Occipital lobe (tissue), 2 donors: Measurements from ENCODE around the gene NOTCH1. TPM values are rescaled to one million over a fixed set of nuclear protein-coding genes. Genes with fewer than 3 reads are reported as not detected.
A peak's percentile ranks its signal among the peaks of the same experiment; 100 is the strongest.
"Not testable (repeated sequence)": the region's sequence is repeated elsewhere in the genome, so short reads cannot be mapped to it uniquely, and the experiment has no call there.

Experiments used
- DNase-seq: peaks from one replicate; lab custom pipeline; 2025; lab: John Stamatoyannopoulos, UW
- total RNA-seq: library from RNA; depleted of rRNA; stranded (reverse); fragments of >200 nt; gene quantifications from one replicate; pipeline ENCODE4 v1.2.3, GENCODE V29; 2014

The NOTCH1 gene
- total RNA-seq = 22.9 TPM

DNA sequence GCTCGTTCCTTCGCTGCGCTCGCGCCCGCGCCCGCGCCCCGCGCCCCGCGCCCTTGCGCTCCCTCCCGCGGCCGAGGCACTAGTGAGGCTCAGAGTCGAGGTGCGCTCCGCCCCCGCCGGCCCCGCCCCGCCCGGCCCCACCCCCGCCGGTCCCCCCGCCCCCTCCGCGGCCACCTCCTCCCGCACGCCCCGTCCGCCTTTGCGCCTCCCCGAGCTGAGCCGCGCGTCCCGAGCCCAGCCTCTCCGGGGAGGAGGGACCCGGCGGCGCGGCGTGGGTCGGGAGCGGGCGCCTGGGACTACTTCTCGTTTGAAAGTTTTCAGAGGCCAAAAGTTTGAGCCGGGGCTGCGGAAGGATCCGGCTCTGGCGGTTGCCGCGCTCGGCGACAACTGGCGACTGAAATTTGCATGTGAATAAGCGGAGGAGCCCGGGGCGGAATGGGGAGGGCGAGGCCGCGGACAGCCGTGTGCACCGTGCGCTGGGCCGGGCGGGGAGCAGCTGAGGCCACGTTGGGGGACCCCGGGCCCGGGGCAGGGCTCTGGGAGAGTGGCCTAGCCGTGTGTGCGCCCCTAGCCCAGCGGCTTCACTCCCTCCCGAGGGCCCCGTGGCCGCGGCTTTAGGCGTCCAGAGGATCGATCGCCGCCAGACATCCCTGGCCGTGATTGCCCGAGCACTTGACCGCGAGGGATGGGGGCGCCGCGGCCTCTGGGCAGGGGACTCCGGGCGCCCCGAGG, at the start of gene NOTCH1:
TSS of gene NOTCH1 (minus strand) at position 84 of the 732 bp plus-strand sequence. CDS start 262 bp downstream, outside the sequence.
- peak; percentile 71 for DNase-seq

DNA sequence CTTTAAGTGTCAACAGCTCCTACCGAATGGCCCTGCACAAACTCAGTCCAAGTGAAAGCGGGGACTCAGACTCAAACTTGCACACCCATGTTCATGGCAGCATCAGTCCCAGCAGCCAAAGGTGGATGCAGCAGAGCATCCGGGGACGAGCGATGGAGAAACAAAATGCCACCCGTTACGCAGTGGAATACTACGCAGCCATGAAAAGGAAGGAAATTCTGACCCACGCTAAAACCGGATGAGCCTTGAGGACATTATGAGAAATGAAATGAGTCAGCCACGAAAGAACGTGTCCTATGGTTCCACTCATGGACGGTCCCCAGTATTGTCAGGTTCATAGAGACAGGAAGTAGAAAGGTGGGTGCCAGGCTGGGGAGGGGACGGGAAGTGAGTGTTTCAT, 48.6 kb upstream of the NOTCH1 start:
- DNase-seq = no peak

DNA sequence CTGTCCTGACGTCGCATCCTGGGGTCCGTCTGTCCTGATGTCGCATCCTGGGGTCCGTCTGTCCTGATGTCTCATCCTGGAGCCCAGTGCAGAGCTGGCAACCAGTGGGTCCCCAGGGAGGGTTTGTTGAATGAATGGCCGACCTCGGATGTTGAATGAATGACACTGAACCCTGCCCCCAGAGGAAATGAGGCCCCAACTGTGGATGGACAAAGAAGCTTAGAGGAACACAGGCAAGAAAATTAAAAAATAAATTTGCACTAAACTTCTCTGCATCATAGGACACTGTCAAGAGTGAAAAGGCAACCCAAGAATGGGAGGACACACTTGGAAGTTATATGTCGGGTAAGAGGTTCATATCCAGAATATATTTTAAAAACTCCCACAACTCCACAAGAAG, 47.7 kb upstream of the NOTCH1 start:
- no peak for DNase-seq

DNA sequence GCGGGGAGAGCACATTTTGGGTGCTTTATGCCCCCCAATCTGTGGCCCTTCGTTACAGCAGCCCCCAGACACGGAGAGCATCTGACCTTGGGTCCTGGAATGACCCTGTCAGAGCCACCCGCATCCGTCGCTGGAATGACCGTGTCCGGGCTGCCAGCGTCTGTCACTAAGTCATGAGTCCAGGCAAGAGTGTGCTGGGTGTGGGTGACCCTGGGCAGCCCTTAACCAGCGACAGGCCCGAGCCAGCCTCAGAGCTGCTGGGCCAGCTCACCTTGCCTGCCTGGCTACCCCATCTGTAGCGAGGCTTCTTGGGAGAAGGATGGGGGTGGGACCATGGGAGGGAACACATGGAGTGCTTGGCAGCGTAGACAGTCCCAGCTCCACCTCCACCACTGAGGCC, 46.8 kb upstream of the NOTCH1 start:
- DNase-seq = no peak

DNA sequence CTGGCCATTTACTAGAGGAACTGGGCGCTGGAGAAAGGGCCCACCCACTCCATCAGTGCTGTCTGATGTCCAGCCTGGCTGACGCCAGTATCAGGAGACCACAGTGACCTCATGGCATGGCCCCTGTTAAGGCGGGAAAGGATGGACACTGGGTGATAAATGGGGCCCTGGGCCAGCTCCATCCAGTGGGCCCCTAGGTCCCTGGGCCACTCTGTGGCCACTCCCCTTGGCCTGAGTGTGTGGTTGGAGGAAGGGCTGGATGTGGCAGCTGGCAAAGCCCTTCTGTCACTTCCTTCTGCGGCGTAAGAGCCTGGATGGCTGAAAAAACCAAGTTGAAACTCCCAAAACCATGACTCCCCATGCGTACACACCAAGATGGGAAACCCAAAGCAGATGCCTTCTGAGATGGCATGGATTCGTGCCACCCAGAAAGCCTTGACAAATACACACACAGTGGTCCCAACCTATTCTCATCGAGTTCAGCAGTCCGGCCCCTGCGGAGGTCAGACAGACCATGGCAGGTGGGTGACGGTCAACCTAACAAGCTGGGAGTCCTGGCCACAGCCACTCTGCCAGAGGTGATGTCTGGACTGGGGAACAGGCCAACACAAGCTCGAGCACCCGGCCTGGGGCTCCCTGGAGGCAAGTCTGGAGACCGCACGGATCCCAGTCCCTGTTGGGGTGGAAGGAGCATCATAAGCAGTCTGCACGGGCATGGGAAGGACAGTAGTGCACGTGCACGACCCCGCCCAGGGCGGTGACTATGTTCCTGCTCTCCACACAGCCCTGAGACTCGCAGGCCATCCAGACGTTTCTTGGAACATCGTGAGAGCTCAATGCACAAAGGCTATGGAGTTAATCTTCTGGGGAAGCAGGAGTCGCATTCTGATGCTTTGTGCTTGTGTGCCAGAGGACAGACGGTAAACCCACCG, 45.2 kb upstream of the NOTCH1 start:
- no peak for DNase-seq

DNA sequence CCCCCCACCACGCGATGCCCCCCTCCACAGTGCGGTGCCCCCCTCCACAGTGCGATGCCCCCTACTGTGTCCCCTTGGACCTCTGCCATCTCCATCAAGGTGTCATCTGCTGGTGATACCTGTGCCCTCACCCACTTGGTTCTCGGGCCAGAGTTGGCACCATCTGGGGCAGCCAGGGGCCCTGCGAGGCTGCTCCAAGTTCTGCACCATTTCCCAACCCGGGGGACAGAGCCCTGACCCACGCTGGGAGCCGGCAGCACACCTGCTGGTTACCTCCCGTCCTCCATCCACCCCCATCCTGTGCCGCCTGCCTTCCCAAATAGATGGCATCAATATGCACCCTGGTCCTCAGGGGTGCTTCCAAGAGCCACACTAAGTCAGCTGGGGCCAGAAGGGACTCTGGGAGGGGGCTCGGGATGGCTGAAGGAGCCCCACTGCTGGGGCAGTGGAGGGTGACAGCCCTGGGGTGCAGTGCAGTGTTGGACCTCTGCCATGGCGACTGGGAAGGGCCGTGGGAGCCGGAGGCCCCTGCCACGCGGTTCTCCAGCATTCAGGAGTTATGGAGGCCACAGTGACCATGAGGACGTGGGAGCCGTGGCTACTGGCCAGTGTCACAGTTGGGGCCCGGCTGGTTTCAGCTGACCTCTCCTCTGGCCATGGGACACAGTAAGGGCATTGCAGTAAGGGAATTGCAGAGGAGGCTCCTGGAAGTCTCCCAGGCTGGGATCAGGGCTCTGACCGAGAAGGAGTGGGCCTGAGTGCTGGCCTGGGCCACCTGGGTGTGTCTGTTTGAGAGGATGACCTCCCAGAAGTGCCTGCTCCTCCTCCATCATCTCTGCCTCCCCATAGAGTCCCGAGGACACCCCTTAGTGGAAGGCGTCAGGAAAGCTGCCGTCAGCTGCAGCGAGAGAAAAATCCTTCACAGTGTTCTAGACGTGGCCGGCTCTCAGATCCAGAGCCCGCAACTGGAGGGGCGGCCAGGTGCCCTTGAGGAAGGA, 44.2 kb upstream of the NOTCH1 start:
- DNase-seq = no peak

DNA sequence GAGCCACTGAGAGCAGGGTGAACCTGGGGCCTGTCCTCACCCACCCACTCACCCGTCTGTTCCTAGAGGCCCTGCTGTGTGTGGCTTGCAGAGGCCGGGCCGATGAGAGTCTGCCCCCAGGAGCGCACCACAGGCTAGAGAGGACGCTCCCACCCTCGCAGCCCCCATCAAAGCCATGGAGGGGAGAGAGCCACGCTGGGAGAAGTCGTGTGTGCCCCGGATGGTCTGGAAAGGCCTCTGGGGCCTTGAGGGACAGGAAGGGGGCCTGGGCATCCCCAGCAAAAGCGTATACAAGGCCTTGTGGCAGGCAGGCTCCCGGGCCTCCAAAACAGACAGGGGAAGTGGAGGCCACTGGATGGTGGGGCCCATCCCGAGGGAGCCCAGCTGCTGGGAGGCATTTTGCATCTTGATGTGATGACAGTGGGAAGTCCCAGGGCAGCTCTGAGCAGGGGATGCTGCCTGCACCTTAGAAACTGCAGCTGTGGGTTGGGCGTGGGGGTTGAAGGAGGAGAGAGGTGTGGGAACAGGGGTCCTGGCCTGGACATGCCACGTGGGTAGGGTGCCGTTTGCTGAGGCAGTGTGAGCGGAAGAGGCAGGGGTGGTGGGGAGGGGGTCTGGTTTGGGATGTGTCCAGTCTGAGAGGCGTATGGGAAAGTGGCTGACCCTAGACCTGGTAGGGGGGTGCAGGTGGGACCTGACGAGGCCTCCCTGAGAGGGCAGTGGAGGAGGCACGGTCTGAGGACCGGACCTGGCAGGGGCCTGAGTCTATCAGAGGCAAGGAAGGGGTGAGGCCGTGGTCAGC, 43.0 kb upstream of the NOTCH1 start:
- no peak for DNase-seq

DNA sequence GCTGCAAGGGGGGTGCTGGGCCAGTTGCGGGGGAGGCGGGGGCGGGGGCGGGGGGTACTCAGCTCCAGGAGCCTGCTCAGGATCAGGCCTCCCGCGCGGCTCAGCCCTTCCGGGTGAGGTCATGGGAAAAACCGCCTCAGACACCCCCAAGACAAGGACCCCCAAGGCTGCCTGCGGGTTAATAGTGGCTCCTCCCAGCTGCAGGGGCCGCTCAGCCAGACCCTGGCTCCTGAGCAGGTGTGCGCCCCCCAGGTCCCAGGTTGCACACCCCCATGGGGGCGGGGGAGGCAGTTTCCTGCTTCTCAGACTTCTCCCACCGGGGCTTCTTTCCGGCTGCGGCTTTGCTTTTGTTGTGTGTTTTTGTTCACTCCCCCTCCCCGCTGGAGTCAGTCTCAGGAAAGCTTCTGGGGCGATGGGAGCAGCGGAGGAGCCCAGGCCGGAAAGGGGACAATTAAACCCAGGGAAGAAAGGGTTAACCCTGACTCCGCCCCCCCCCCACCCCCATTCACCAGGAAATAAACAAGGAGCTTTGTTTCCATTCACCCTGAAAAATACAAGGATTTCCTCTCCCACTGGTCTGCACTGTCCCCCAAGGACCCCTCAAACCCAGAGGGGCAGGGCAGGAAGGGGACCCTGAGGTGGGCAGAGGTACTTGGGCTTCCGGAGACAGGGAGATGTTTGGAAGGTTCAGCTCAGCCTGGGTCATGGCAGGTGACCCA, 42.3 kb upstream of the NOTCH1 start:
- no peak for DNase-seq

DNA sequence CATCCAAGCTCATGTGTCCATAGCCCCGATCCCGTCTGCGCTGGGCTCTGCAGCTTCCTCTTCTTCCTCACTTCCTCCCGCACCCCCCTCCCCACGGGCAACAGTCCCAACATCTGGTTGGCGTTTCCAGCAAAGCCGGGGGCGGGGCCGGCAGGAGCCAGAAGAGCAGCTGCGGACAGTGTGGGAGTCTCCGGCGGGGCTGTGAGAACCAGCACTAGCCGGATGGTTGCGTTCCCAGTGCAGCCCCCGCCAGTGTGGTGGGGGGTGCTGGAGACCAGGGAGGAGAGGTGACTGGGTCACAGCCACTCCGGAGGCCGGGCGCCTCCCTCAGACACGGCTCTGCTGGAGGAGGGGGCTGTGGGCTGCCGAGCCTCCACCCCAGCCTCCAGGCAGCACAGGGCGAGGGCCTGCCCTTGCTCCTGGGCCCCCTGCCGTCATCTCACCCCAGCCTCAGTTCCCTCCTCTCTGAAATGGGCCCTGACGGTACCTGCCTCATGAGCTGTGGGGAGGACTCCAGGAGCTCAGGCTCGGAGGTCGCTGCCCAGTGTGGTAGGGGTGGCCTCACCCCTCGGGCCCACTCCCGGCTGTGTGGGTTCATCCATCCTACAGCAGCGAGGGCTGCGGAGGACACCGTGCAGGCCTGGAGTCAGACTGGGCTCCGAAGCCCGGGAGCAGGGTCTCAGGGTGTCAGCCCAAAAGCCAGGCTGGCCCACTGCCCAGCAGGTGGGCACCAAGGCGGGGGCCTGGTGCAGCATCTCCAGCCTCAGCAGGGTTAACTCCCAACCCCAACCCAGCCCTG, 41.5 kb upstream of the NOTCH1 start:
- DNase-seq = peak; percentile 33

DNA sequence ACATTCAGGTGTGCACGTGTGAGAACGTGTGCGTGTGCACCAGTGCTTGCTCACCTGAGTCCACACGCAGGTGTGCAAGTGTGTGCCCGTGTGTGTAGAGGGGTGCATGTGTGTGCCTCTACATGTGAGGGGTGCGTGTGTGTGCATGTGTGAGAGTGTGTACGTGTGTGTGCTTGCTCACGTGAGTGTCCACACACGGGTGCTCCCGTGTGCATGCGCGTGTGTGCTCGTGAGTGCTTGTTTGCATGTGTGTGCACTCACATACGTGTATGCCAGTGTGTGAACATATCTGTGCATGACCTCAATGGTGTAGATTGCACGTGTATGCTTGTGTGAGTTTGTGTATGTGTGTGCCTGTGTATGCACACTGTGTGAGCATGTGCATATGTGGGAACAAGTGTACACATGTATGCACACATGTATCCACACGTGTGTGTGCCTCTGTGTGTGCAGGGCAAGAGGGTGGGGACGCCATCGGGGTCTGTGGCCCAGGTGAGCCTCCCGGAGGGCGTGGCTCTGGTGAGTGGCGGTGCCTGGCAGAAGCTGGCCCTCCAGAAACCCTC, 40.6 kb upstream of the NOTCH1 start:
- no peak for DNase-seq

DNA sequence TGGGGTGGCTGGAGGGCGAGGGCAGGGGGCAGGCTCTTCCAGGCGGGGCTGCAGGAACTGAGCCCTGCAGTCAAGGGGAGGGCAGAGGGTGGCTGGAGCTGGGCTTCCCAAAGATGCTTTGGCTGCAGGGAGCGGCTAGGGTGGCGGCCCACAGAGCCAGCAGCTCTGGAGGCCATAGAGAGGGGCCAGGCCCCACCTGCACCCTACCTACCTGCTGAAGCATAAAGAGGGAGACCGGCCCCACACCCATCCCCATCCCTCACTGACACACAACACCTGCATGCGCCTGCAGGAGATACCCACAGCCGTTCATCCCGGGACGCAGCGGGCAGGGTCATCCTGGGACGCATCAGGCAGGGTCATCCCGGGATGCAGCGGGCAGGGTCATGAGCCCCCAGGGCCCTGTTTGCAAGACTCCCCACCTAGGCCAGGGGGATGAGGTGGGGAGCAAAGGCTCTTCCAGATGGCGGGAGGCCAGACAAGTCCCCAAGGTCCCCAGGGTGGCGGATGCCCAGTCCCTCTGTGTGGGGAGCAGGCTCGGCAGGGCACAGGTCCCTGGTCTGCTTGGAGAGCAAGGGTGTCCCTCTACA, 39.8 kb upstream of the NOTCH1 start:
- no peak for DNase-seq

DNA sequence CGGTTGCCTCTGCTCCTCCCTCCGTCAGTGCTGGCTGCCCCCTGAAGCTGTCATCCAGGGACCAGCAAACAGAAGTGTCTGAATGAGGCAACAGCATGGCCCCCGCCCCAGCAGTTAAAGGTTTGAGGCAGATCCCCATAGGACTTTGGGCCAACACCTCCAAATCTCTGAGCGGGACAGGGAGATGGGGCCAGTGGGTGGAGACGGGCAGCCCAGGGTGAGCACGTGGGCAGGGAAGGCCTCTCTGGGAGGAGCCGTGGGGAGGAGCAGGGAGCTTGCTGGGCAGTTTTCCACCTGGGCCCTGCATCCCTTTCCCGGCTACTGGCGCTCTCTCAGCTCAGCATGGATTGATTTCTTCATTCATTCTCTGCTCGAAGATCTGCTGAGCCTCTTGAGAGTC, 39.1 kb upstream of the NOTCH1 start:
- no peak for DNase-seq

DNA sequence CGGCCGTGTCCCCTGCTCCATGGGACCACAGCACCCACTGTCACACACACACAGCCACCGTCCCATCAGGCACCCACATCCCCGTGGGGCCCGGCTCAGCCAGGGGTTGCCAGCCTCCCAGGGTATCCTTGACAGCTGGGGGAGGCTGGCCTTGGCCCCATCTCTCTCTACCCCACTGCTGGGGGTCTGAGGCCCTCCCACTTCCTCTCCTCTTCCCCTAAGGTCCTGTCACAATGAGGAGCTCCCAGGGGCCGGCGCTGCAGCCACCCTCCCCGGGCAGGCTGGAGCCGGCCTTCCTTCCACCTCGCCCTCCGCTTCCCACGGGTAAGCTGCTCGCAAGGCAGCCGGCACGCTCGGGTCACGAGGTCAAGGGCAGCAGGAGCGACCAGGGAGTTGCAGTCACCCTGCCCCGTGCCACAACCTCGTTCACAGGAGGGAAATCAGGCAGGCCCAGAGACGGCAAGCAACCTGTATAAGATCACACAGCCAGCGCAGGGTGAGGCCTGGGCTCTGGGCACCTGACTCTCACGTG, 38.6 kb upstream of the NOTCH1 start:
- DNase-seq = no peak

DNA sequence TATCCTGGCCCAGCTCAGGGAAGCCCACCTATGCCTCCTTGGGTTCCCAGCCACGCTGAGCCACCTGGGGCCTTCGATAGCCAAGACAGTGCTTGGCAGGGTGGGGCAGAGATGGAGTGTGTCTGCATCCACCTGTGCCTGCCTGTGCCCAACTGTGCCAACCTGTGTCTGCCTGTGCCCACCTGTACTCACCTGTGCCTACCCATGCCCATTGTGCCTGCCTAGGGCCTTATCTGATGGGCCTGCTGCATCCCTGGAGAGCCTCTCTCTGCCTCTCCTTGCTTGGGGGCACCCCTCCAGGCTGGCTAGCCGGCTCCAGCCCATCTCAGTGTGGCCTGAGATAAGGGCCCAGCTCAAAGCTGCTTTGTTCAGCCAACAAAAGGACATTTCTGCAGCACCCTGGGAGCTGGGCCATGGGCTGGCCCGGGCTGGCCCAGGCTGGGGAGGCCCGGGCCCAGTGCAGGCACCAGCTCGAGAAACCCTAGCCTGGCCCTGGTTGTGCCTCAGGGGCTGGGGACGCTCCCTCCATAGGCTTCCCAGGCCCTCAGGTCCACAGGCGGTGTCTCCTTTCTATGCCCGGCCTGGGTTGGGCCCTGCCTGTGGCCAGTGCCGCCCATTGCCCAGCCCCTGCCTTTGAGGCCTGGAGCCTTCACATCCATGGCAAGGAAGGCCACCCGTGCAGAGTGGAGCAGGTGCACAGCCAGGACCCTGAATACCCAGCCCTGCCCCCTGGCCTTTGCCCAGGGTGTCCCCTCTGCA, 37.3 kb upstream of the NOTCH1 start:
- DNase-seq = peak; percentile 38

DNA sequence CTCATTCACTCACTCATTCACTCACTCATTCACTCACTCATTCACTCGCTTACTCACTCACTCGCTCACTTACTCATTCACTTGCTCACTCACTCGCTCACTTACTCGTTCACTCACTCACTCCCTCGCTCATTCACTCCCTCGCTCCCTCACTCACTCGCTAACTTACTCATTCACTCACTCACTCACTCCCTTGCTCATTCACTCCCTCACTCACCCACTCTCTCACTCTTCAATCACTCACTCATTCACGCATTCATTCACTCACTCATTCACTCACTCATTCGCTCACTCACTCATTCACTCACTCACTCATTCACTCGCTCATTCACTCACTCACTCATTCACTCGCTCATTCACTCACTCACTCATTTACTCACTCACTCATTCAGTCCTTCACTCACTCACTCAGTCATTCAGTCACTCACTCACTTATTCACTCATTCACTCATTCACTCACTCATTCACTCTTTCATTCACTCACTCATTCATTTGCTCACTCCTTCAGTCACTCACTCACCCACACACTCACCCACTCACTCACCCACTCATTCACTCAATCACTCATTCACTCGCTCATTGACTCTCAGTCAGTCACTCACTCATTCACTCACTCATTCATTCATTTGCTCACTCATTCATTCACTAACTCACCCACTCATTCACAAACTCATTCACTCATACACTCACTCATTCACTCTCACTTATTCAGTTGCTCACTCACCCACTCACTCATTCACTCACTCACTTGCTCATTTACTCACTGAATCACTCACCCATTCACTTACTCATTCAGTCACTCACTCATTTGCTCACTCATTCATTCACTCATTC, 36.0 kb upstream of the NOTCH1 start:
- DNase-seq = no peak

DNA sequence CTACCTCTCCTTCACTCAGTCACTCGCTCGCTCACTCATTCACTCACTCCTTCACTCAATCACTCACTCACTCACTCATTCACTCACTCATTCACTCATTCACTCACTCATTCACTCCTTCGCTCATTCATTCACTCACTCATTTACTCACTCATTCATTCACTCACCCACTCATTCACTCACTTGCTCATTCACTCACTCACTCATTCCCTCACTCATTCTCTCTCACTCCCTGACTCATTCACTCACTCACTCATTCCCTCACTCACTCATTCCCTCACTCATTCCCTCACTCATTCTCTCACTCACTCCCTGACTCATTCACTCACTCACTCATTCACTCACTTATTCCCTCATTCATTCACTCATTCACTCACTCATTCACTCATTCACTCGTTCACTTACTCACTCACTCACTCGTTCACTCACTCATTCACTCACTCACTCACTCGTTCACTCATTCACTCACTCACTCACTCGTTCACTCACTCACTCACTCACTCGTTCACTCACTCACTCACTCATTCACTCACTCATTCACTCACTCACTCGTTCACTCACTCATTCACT, 33.9 kb upstream of the NOTCH1 start:
- not testable (repeated sequence) for DNase-seq
